ENCODE data around the gene ITM2B.
"Not testable (repeated sequence)": the region's sequence is repeated elsewhere in the genome, so short reads cannot be mapped to it uniquely, and the experiment has no call there.

ITM2B gene

GRCh38 chr13:48230541-48230940, 2.5 kb upstream of the ITM2B start:
- no peak for DNase-seq

GRCh38 chr13:48231080-48231479, 1.9 kb upstream of the ITM2B start:
- no peak for DNase-seq

GRCh38 chr13:48231933-48232332, 1.1 kb upstream of the ITM2B start:
- DNase-seq: no peak

DNA sequence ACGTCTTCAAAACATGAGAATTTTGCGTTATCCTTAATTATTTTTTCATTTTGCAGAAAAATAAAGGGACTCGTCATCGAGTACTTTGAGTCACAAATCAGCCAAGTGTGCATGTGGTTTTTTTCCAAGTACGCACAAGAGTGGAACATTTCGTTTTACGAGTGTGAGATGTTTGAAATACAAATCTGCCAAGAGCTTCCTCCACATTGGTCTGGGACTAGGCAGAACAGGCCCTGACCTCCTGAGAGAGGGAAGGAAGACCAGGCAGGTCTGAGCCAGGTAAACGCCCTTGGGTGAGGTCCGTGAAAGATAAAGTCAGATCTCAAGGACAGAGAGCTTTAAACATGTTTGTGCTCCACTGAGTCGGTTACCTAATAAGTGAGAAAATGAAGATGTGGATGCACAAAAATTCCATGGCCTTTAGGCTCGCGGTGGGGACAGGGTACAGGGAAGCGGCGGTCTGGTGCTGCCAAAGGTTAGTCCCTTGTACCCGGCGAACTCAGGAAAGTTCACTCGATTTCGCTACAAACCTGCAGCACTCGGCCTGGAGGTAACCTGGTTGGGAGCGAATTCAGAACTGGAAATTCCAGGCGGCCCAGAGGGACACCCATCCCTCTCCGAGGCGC, 473 bp upstream of the ITM2B start:
- no peak for DNase-seq

- no peak for DNase-seq
Measured at GRCh38 chr13:48233889-48234488, 983 bp downstream of the ITM2B start.

GRCh38 chr13:48234566-48235340, 1.7 kb downstream of the ITM2B start:
- DNase-seq: no peak

GRCh38 chr13:48235341-48236135, 2.5 kb downstream of the ITM2B start:
- no peak for DNase-seq

- no peak for DNase-seq
Measured at GRCh38 chr13:48236528-48237353, 3.7 kb downstream of the ITM2B start.

DNA sequence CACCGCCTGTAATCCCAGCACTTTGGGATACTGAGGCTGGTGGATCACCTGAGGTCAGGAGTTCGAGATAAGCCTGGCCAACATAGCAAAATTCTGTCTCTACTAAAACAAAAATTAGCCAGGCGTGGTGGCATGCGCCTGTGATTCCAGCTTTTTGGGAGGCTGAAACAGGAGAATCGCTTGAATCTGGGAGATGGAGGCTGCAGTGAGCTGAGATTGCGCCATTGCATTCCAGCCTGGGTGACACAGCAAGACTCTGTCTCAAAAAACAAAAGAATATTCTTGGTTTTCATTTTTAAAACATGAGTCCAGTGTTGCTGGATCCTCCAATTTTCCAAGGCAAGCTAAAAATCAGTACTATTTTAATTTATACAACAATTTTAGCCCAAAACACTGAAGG, 6.4 kb downstream of the ITM2B start:
- DNase-seq: not testable (repeated sequence)

DNA sequence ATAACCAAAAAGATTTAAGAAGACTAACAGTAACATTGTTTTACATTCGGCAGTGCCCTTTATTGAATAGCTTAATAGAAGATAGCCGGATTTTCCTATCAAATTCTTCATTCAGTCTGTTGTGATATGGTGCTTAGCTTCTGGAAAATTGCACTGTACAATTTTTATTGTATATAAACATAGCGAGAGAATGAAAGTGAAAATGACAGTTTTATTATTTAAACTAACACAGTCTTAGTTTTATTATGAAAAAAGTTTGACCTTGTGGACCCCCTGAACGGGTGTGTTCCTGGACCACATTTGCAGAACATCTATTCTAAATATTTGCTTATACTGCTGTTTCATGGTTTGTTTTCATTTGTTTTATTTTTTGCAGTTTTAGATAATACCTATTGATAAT, 8.6 kb downstream of the ITM2B start:
- no peak for DNase-seq

GRCh38 chr13:48242677-48243076, 9.7 kb downstream of the ITM2B start:
- DNase-seq: no peak

- DNase-seq: no peak
Measured at GRCh38 chr13:48244159-48244558, 11.2 kb downstream of the ITM2B start.

GRCh38 chr13:48246102-48246501, 13.1 kb downstream of the ITM2B start:
- DNase-seq: no peak

DNA sequence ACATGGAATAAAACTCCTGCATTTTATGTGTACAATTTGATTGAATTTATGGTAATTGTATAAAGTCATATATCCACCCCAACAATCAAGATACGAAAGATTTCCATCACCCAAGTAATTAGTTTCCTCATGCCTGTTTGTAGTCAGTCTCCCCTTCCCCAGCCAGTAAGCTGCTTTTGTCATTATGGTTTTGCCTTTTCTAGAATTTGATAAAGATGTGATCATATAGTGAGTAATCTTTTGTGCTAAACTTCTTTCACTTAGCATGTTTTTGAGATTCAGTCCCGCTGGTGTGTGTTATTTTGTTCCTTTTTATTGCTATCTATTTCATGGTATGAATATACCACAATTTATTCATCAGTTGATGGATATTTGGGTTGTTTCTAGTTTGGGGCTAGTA, 16.0 kb downstream of the ITM2B start:
- no peak for DNase-seq

DNA sequence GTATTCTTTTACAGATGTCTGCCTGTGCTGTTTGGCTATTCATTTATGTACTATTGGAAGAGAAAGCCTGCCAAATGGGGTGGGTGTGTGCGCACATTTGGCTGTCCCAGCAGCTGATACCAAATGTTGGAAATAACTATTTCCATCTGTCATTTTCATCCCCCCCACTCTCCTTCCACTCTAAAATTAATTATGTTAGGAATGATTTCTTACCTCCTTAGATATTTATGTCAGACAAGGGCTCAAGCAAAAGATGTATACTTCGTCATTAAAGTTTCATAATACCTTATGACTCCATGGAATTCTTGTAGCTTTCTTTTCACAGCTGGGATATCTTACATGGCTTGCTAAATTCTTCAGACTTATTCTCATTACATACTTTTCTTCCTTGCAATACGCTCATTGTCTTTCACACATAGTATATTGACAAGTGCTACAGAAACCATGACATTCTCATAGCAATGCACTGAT, 18.6 kb downstream of the ITM2B start:
- DNase-seq: no peak

DNA sequence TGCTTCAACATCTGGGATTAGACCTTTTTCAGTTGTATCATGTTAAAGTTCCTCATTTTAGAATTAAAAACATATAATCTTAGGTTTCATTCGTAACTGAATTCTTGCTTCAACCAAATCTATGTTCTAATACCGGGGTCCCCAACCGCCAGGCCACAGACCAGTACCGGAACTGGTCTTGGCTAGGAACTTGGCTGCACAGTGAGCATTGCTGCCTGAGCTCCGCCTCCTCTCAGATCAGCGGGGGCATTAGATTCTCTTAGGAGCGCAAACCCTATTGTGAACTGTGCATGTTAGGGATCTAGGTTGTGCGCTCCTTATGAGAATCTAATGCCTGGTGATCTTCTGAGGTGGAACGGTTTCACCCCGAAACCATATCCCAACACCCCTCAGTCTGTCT, 19.2 kb downstream of the ITM2B start:
- DNase-seq: no peak

DNA sequence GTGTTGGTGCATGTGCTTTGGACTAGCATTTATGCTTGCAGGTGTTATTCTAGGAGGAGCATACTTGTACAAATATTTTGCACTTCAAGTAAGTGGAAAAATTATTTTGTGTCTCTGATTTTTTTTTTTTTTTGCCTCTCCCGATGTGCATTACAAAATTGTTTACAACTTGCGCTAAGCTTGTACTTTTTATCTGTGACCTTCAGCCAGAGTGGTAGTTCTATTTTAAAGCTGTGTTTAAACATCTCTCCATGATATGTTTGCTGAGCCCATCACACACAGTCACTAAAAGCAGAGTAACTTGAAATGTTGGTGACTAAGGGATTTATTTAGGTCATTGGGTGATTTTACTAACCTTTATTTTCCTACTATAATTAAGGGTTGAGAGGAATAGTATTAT, 20.8 kb downstream of the ITM2B start:
- DNase-seq: no peak

DNA sequence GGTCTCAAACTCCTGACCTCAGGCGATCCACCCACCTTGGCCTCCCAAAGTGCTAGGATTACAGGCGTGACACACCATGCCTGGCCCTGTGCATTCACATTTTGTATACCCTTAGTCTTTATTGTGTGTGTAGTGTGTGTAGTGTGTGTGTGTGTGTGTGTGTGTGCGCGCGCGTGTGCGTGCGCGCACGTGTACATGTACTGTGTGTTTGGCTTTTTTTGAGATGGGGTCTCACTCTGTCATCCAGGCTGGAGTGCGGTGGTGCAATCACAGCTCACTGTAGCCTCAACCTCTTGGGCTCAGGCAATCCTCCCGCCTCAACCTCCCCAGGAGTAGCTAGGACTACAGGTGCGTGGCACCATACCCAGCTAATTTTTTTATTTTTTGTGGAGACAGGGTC, 22.1 kb downstream of the ITM2B start:
- DNase-seq: no peak

- DNase-seq: no peak
Measured at GRCh38 chr13:48255954-48256353, 22.9 kb downstream of the ITM2B start.

GRCh38 chr13:48258002-48258401, 25.0 kb downstream of the ITM2B start:
- DNase-seq: no peak

DNA sequence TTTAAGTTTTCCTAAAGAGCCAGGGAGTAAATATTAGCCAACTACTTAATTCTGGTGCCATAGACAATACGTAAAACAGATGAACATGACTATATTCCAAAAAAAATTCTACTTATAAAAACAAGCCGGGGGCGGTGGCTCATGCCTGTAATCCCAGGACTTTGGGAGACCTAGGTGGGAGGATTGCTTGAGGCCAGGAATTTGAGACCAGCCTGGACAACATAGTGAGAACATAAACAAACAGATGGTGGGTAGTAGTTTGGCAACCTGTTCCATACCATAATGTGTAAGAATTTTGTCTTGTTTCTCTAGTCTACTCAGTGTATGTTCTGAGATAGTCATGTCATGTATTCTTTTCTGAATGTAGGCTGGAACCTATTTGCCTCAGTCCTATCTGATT, 25.4 kb downstream of the ITM2B start:
- no peak for DNase-seq

GRCh38 chr13:48260970-48261369, 28.0 kb downstream of the ITM2B start:
- no peak for DNase-seq

GRCh38 chr13:48263196-48263595, 30.2 kb downstream of the ITM2B start:
- no peak for DNase-seq
